Neuron (in vitro differentiated cells): ENCODE measurements around the gene AGBL4.
A peak's percentile ranks its signal among the peaks of the same experiment; 100 is the strongest.

Source experiments
- H2AFZ ChIP-seq: one replicate; pipeline ENCODE4 v1.6.1; 2013; ENCODE audit warnings: low read depth, mild to moderate bottlenecking, inconsistent platforms, low read length, moderate library complexity
- H3K27me3 ChIP-seq: one replicate; pipeline ENCODE4 v1.6.1; 2013; ENCODE audit warnings: low read length; ENCODE audit not compliant: insufficient read depth
- H3K36me3 ChIP-seq: one replicate; pipeline ENCODE4 v1.6.1; 2013; ENCODE audit warnings: low read length; ENCODE audit not compliant: insufficient read depth
- H3K4me1 ChIP-seq: one replicate; pipeline ENCODE4 v1.6.1; 2013; ENCODE audit warnings: low read length; ENCODE audit not compliant: insufficient read depth
- H3K4me3 ChIP-seq: 2 replicates; pipeline ENCODE4 v1.5.1; 2013; ENCODE audit warnings: mild to moderate bottlenecking, low read length, moderate library complexity
- H3K9me3 ChIP-seq: one replicate; pipeline ENCODE4 v1.6.1; 2013; ENCODE audit warnings: low read length

The AGBL4 gene

DNA sequence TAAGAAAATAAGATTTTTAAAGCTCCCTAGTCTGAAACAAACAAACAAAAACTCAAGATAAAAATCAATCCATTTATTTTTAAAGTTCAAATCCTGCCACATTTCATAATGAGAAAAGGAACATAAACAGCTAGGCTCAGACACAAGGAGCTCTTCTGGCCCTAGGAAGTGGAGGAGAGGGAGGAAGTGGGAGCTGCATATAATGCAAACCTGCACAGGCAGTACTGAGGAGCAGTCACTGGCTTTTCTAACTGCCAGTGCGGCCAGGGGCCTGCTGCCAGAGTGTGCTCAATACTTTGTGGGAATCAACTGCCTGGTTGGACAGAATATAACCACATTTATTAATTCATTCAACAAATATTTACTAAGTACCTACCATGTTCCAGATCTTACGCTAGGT is 1411.9 kb downstream of the AGBL4 start:
- Histone ChIP-seq H3K36me3 (no peaks in the 10 kb centered on the region), H3K4me1 (peaks cover 19% of the 10 kb centered on the region), H3K27me3 (no peaks in the 10 kb centered on the region), H3K9me3 (no peaks in the 10 kb centered on the region), H2AFZ (no peak overlapping the region), H3K4me3 (no peak overlapping the region)

DNA sequence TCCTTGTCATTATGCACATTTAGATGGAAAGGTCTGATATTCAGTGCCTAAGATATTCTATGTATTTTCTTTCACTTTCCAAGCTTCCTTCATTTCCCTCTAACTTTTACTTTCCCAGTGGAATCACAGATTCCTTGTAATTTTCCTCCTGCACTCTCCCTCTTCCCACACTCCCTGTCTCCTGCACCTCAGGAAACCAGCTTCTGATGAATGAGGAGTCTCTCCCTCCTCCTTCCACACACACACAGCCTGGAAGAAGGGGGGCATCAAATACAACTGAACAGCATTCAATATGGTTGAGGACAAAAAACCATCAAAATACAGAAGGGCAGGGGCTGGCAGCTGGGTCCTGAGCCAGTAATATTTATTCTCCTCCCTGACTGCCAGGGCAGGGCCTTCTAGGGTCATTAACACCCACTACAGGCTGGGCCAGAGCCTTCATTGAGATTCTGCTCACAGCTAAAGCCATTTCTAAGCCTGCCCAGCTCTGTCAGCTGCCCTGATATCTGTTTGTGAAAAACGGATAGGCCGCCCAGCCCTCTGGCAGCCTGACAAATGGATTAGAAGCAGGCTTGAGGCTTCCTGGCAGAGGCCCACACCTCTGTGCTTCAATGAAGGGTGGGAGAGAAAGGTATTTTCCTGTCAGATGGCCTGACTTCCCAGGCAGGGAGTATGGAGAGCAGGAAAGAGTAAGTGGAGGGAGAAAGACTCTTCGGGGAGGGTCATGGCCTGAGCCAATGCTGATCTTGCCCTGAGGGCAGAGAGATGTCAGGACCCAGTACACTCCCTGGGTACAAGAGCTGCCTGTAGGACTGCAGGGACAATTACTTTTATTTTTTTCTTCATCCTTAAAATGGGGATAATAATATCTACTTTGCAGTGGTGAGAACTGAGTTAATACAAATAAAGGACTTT is 1412.9 kb downstream of the AGBL4 start:
- Histone ChIP-seq H3K4me3 (peak overlapping the region; percentile 1), H3K9me3 (no peaks in the 10 kb centered on the region), H3K27me3 (no peaks in the 10 kb centered on the region), H2AFZ (peak overlapping the region; percentile 24), H3K36me3 (no peaks in the 10 kb centered on the region), H3K4me1 (peaks cover 19% of the 10 kb centered on the region)

- no peak overlapping the region for H3K4me3 ChIP-seq
- no peak overlapping the region for H2AFZ ChIP-seq
- H3K9me3 ChIP-seq, result no peaks in the 10 kb centered on the region
- H3K36me3 ChIP-seq, result no peaks in the 10 kb centered on the region
- H3K27me3 ChIP-seq, result no peaks in the 10 kb centered on the region
- H3K4me1 ChIP-seq, result peaks cover 19% of the 10 kb centered on the region
These were observed 1414.9 kb downstream of the AGBL4 start for GRCh38 chr1:48608882-48609281.

- Histone ChIP-seq H3K9me3 (no peaks in the 10 kb centered on the region), H3K4me3 (no peak overlapping the region), H3K27me3 (no peaks in the 10 kb centered on the region), H3K36me3 (no peaks in the 10 kb centered on the region), H3K4me1 (peaks cover 2% of the 10 kb centered on the region), H2AFZ (no peak overlapping the region)
These were observed 1420.5 kb downstream of the AGBL4 start for GRCh38 chr1:48603222-48603621.

DNA sequence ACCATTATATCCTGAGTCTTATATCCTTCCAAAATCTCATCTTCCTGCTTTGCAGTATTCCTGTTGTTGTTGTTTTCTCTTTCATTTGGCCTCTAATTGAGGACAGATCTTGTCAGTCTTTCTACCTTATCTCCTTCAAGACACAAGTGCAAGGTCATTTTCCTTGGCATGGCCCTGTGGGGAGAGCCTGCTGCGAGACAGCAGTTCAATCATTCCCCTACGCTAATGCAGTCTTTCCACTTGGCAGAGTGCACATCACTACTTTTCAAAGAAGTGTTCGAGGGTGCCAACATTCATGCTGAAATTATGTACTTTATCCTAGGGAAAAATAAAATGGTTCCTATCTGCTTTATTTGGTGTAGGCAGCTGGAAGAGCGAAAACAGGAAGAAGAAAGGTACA is 1421.4 kb downstream of the AGBL4 start:
- no peak overlapping the region for H3K4me3 ChIP-seq
- no peaks in the 10 kb centered on the region for H3K9me3 ChIP-seq
- no peak overlapping the region for H2AFZ ChIP-seq
- no peaks in the 10 kb centered on the region for H3K36me3 ChIP-seq
- peaks cover 2% of the 10 kb centered on the region for H3K4me1 ChIP-seq
- H3K27me3 ChIP-seq, result no peaks in the 10 kb centered on the region

DNA sequence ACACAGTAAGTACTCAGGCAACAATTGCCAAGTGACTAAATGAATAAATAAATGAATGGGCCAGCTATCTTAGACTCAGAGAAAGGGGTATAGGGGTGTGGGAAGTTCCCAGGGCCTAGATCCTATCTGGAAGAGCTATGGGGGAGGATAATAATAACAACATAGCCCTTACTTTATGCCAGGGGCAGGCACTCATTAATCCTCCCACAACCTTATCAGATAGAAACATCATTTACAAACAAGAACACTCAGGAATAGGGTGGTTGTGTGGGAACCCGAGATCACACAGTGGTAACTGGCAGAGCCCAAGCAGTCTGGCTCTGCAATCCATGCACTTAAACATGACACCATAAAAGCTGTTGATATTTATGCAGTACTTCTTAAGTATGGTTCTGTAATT is 1423.6 kb downstream of the AGBL4 start:
- Histone ChIP-seq H3K4me1 (peaks cover 4% of the 10 kb centered on the region), H3K36me3 (no peaks in the 10 kb centered on the region), H2AFZ (no peak overlapping the region), H3K27me3 (peaks cover 2% of the 10 kb centered on the region), H3K9me3 (no peaks in the 10 kb centered on the region), H3K4me3 (no peak overlapping the region)

DNA sequence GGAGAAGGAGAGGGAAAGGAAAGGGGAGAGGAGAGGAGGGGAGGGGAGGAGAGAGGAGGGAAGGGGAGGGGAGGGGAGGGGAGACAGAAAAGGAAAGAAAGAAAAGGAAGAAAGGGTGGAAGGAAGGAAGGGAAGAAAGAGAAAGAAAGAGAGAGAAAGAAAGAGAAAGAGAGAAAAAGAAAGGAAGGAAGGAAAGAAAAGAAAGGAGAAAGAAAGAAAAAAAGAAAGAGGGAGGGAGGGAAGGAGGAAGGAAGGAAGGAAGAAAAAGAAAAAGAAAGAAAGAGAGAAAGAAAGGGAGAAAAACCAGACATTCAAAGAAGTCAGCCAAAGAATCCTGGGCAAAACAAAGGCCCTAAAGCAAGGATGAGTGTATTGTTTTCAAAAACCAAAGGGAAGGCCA is 1426.1 kb downstream of the AGBL4 start:
- H3K27me3 ChIP-seq, result peaks cover 2% of the 10 kb centered on the region
- no peaks in the 10 kb centered on the region for H3K9me3 ChIP-seq
- H3K36me3 ChIP-seq, result no peaks in the 10 kb centered on the region
- no peak overlapping the region for H3K4me3 ChIP-seq
- H2AFZ ChIP-seq, result no peak overlapping the region
- H3K4me1 ChIP-seq, result peaks cover 4% of the 10 kb centered on the region

DNA sequence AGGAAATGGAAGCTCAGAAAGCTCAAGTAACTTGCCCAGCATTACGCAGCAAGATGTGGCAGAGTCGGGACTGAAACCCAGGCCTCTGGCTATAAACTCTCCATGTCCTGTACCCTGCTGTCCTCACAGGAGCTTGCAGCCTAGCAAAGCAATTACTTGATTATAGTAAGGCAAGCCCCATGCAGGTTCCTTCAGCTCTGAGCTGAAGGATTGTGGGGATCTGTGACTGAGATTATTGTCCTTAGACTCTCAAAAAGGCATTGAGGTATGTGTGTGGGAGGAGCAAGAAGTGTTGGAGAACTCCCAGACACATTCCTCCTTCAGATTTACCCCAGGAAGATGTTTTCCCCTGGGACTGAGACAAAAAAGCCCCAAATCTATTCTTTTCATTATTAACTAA is 1427.7 kb downstream of the AGBL4 start:
- no peak overlapping the region for H2AFZ ChIP-seq
- peaks cover 2% of the 10 kb centered on the region for H3K27me3 ChIP-seq
- no peaks in the 10 kb centered on the region for H3K36me3 ChIP-seq
- peaks cover 4% of the 10 kb centered on the region for H3K4me1 ChIP-seq
- no peak overlapping the region for H3K4me3 ChIP-seq
- H3K9me3 ChIP-seq, result no peaks in the 10 kb centered on the region

DNA sequence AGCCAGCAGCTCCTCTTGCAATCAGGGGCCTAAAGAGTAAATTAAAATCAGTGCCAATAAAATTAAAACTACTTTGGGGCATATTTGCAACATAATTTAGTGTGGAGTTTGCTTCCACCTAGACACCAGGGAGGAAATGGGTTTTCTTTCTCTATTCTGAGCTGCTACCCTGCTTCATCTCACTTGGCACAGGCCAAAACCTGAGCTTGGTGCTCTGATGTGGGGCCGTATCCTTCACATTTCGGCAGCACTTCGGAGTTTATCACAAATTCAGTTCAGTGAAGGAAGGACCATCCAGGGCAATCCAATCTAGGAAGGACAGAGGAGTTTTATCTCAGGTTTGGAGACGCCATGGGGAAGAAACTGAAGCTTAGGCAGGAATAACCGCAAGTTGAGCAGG is 1428.1 kb downstream of the AGBL4 start:
- peaks cover 2% of the 10 kb centered on the region for H3K4me1 ChIP-seq
- H3K36me3 ChIP-seq, result no peaks in the 10 kb centered on the region
- peaks cover 2% of the 10 kb centered on the region for H3K27me3 ChIP-seq
- H2AFZ ChIP-seq, result no peak overlapping the region
- no peak overlapping the region for H3K4me3 ChIP-seq
- no peaks in the 10 kb centered on the region for H3K9me3 ChIP-seq

- Histone ChIP-seq H3K4me3 (no peak overlapping the region), H3K4me1 (peaks cover 2% of the 10 kb centered on the region), H3K36me3 (no peaks in the 10 kb centered on the region), H2AFZ (no peak overlapping the region), H3K27me3 (peaks cover 2% of the 10 kb centered on the region), H3K9me3 (no peaks in the 10 kb centered on the region)
These were observed 1431.4 kb downstream of the AGBL4 start for GRCh38 chr1:48592330-48592729.

DNA sequence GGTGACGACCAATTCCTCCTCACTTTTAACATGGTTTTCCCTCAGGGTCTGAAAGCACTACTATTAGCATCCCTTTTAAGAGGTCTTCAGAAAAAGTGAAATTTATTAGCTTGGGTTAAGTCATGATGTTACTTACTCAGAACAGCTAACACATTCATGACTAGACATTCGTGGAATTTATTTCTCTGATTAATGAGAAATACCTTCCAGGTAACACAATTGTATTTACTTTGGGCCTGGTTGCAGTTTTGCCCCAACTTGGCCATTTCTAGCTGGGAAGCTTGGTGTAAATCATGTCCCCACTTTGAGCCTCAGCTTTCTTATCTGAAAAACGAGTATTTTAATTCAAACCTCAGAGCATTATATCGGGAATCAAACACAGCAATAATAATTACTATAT is 1432.6 kb downstream of the AGBL4 start:
- Histone ChIP-seq H2AFZ (no peak overlapping the region), H3K4me1 (peaks cover 1% of the 10 kb centered on the region), H3K4me3 (no peak overlapping the region), H3K36me3 (no peaks in the 10 kb centered on the region), H3K27me3 (no peaks in the 10 kb centered on the region), H3K9me3 (no peaks in the 10 kb centered on the region)

- H3K36me3 ChIP-seq, result no peaks in the 10 kb centered on the region
- H2AFZ ChIP-seq, result no peak overlapping the region
These were observed 1435.7 kb downstream of the AGBL4 start for GRCh38 chr1:48588061-48588460.

DNA sequence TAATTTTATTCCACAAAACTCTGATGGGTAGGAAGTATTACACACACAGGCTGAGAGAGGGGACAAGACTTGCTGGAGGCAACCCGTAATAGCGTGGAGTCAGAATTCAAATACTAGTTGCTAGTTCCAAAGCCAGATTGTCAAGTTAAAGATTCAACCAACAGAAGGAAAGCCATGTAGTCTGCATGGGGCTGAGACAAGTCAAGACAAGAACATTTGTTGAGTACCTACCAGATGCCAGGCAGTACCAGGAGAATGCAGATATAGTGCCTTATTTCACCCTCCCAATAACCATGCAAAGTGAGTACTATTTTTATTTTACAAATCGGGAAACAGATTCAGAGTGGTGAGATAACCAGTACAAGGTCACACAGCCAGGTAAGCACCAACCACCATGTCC is 1441.3 kb downstream of the AGBL4 start:
- Histone ChIP-seq H3K4me3 (no peak overlapping the region), H2AFZ (no peak overlapping the region), H3K36me3 (no peaks in the 10 kb centered on the region), H3K4me1 (no peaks in the 10 kb centered on the region), H3K27me3 (no peaks in the 10 kb centered on the region), H3K9me3 (no peaks in the 10 kb centered on the region)

More at GRCh38 chr1:48588061-48588460, 1435.7 kb downstream of the AGBL4 start:
- Histone ChIP-seq H3K27me3 (no peaks in the 10 kb centered on the region), H3K4me3 (no peak overlapping the region), H3K9me3 (no peaks in the 10 kb centered on the region), H3K4me1 (no peaks in the 10 kb centered on the region)

GRCh38 chr1:48581270-48581669 is 1442.5 kb downstream of the AGBL4 start:
- no peaks in the 10 kb centered on the region for H3K27me3 ChIP-seq
- no peak overlapping the region for H2AFZ ChIP-seq
- H3K4me1 ChIP-seq, result no peaks in the 10 kb centered on the region
- H3K36me3 ChIP-seq, result no peaks in the 10 kb centered on the region
- H3K4me3 ChIP-seq, result no peak overlapping the region
- H3K9me3 ChIP-seq, result no peaks in the 10 kb centered on the region
